GM18858 (cell line): ENCODE measurements around the gene RASSF1.

Source experiments
- ATAC-seq: cut with Tn5 transposase; IDR thresholded peaks from one replicate; pipeline ENCODE4 v1.9.1; 2021; ENCODE audit not compliant: unreplicated experiment

Gene RASSF1

GRCh38 chr3:50365842-50366220 is 25.2 kb upstream of the RASSF1 start:
- ATAC-seq, result no peak

- ATAC-seq, result peak; percentile 60
Observed at GRCh38 chr3:50365080-50365841, 24.6 kb upstream of the RASSF1 start.

- ATAC-seq, result no peak
Observed at GRCh38 chr3:50364573-50365079, 24.0 kb upstream of the RASSF1 start.

DNA sequence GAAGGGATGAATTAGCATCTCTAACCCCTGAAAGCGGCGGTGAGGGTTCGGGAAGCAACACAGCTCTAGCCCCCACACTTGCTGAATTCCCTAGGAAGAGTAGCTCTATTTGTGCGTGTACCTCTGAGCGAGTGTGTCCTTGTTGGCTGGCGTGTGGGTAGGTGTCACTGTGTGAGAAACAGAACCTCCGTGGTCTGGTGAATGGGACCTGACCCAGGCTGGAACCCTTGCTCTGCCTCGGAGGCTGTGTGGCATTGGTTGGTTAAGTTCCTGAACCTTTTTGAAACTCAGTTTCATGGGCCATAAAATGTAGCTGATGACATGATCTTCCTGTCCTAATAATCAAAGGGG is 19.1 kb upstream of the RASSF1 start:
- ATAC-seq, result no peak

GRCh38 chr3:50358911-50359759 is 18.5 kb upstream of the RASSF1 start, which contains the start of gene TMEM115:
TMEM115 (minus strand) TSS chr3:50359521; CDS start chr3:50359063, 458 bp downstream.
- peak; percentile 92 for ATAC-seq

DNA sequence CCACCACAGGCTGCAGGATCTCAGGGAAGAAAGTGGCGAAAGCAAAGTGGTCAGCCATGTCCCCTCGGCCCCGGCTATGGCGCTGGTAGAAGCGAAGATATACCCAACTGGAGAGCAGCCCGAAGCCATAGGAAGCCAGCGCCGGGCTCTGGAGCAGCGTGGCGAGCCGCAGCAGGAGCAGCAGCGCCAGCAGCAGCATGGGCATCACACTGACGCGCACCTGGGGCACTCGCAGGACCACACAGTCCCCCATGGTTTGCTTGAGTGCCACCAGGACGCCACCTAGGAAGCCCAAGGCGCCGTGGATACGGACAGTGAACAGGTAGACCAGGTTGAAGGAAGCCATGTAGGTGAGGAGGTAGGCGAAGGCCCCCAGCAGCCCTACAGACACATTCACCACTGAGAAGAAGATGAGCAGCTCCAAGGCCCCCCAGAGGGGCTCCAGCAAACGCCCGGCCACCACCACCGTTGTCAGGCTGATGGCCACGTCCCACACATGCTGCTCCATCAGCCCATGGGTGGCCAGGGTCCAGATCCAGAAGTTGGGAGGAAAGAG is 17.8 kb upstream of the RASSF1 start:
- no peak for ATAC-seq

GRCh38 chr3:50357481-50357880 is 16.8 kb upstream of the RASSF1 start:
- ATAC-seq, result no peak

DNA sequence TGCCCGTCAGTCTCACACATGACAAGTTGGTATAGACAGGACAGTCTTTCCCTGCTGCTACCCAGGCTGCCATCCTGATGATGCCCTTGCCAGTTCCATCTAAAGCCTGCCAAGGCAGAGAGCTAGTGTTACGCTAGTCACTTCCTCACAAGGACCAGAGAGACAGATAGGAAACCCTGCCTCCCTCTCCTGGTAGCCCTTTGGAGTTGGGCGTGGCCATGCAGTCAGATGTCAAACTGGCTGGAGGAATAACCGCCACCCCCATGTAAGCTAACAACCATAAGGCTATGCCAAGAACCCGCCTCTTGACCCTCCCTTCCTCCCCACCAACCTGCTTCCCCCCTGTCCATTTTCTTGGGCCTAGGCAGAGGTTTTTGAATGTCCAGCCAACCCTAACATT is 15.9 kb upstream of the RASSF1 start:
- no peak for ATAC-seq

GRCh38 chr3:50355829-50356552 is 15.4 kb upstream of the RASSF1 start:
- ATAC-seq, result no peak

DNA sequence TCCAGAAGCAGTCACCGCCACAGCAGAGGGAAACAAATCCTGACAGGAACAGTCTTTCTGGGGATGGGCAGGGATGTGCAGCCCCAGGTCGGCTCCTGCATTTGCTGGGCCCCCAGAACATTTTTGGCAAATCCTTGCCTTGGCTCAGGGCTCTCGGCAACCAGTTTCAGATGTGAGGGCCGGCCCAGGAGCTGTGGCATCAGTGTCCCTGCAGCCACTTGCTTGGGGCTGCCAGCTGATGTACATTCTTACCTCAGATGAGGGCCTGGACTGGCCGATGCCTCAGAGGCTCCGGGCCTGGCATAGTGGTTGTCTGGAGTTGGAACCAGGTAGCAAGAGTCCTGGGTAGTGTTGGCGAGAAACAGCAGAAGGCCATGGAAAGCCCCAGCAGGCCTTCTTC is 14.2 kb upstream of the RASSF1 start:
- no peak for ATAC-seq

GRCh38 chr3:50354186-50354764 is 13.6 kb upstream of the RASSF1 start:
- ATAC-seq, result no peak

- no peak for ATAC-seq
Observed at GRCh38 chr3:50353245-50354004, 12.8 kb upstream of the RASSF1 start.

GRCh38 chr3:50352781-50353180 is 12.1 kb upstream of the RASSF1 start:
- no peak for ATAC-seq

DNA sequence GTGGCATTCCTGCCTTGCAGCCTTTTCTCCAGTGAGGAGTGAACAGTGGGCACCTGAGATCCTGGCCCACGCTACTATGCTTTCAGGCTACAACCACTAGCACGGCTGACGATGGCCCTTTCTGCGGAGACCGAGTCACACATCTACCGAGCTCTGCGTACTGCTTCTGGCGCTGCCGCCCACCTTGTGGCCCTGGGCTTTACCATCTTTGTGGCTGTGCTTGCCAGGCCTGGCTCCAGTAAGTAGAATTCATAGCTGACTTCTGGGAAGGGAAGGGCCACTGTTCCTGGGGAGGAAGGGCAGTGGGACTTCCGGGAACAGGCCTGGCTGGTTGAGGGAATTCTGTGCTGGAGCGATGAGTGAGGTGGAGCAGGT is 10.7 kb upstream of the RASSF1 start:
- no peak for ATAC-seq

DNA sequence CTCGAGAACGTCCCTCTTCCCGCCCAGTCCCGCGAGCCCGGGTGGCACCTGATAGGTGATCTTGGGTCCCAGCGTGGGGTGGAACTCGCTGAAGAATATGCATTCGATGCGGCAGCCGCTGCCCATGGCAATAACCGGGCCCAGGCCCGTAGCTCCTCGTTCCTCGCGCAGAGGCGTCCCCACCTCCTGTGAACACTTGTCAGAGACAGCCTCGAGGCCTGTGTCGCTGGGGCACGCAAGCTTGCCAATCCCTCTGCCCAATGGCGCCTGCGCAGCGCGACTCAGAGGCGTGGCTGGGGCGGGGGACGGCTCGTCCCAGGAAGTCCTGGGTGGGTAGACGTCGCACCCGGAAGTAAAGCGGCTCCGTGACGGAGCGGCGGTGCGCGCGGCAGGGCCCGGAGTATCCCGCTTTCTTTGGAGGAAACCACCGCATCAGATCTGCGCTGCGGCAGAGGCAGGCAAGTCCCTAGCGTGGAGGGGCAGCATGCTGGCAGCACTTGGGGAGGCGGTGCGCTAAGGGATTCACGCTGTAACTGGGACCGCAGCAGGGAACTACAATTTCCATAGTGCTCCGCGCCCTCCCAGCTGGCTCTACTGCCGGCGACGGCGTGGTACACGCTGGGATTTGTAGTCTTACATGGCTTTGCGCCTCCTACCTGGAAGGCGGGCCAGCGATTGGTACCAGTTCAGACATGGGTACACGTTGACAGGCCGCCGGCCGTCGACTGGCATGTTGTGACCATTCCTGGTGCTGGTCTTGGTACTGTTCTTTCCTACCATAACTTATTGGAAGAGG is 10.1 kb upstream of the RASSF1 start, which contains the start of the genes CYB561D2 and NPRL2:
Gene CYB561D2, plus strand, starts transcription at position 336 of the 796 bp plus-strand sequence. CDS start 572 bp downstream, outside the sequence.
Gene NPRL2, minus strand, starts transcription at position 249 of the 796 bp plus-strand sequence. Its CDS starts 123 bp downstream, at position 126.
- ATAC-seq, result peak; percentile 69

- ATAC-seq, result no peak
Observed at GRCh38 chr3:50350213-50350526, 9.5 kb upstream of the RASSF1 start.

GRCh38 chr3:50347187-50347813 is 6.7 kb upstream of the RASSF1 start:
- no peak for ATAC-seq

DNA sequence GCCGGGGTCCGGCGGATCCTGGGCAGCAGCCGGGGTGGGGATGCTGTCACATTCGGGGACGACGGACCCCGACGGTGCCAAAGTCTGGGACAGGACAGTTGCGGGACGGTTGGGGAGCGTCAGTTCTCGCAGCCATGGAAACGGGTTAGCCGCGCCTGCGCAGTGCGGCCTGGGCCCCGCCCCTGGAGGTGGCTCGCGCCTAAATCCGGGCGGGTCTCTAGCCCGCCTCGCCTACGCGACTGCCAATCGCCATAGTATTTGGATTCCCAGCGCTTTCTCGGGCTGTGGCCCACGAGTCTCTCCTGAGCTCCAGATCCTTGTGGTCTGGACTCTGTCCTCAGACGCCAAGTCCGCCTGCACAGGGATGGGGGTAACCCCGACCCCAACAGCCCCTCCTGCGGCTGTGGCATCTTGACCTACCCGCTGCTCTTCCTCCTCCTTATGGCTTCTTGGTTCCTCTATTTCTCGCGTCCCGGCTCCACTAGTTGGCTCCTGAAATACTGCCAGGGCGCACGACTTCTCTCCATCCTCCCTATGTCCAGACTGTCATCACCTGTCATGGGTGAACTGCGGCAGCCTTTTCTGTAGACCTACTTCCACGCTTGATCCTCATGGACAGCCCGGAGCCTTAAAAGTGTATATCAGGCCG is 5.1 kb upstream of the RASSF1 start, which contains the start of gene ZMYND10:
Gene ZMYND10, minus strand, starts transcription at position 147 of the 649 bp plus-strand sequence. CDS start 153 bp downstream, outside the sequence.
- ATAC-seq, result no peak
